Naive thymus-derived CD4-positive, alpha-beta T cell (primary cell): ENCODE results near the gene ADIPOR2. TPM values are rescaled to one million over a fixed set of nuclear protein-coding genes. Genes with fewer than 3 reads are reported as not detected.

ENCODE experiments used
- ATAC-seq: fragments of 150-1000 bp; cut with Tn5 transposase; 2 replicates; pipeline ENCODE4 v1.10.0; 2021; ENCODE audit warnings: mild to moderate bottlenecking, moderate library complexity
- CTCF ChIA-PET: fragments of 350-600 bp; sonication (Branson Sonifier 250); formaldehyde crosslinking; loops from one replicate; lab custom pipeline; 2021; ENCODE audit warnings: antibody characterized with exemption; lab: Charles Lee
- POLR2A ChIA-PET: fragments of 350-600 bp; sonication (Branson Sonifier 250); formaldehyde crosslinking; loops from one replicate; lab custom pipeline; 2021; ENCODE audit warnings: antibody characterized with exemption, inconsistent platforms; lab: Charles Lee
- DNase-seq, 9 donors: peaks; one replicate each; pipeline versions ENCODE4 v3.0.0 to v3.0.0-alpha.2; 2020 to 2022; ENCODE audit warnings: mixed read lengths in 1 of 9
- H3K27ac ChIP-seq: one replicate; pipeline ENCODE4 v1.7.0; 2013; ENCODE audit warnings: mild to moderate bottlenecking, low read depth, low read length, moderate library complexity
- H3K27me3 ChIP-seq, 2 donors: one replicate each; pipeline ENCODE4 v1.7.0; 2013; ENCODE audit warnings: low read length in 2 of 2, mild to moderate bottlenecking in 2 of 2, moderate library complexity in 2 of 2; ENCODE audit not compliant: control insufficient read depth in 2 of 2, insufficient read depth in 2 of 2
- H3K36me3 ChIP-seq, 3 experiments: 1 replicate in 2 of 3; 2 replicates in 1 of 3; pipeline ENCODE4 v1.7.0; 2013; ENCODE audit warnings: low read length in 3 of 3, mild to moderate bottlenecking in 3 of 3, moderate library complexity in 1 of 3; ENCODE audit not compliant: insufficient read depth in 3 of 3, control insufficient read depth in 2 of 3
- H3K4me1 ChIP-seq, 2 donors: one replicate each; pipeline ENCODE4 v1.7.0; 2013; ENCODE audit warnings: low read length in 2 of 2, mild to moderate bottlenecking in 2 of 2, moderate library complexity in 1 of 2; ENCODE audit not compliant: control insufficient read depth in 2 of 2, insufficient read depth in 2 of 2
- H3K4me3 ChIP-seq: 2 replicates; pipeline ENCODE4 v1.7.0; 2013; ENCODE audit warnings: mild to moderate bottlenecking, low read length
- H3K9me3 ChIP-seq, 3 experiments: 1 replicate in 2 of 3; 2 replicates in 1 of 3; pipeline ENCODE4 v1.7.0; 2013; ENCODE audit warnings: low read length in 3 of 3; ENCODE audit not compliant: control insufficient read depth in 2 of 3
- H3K27ac Mint-ChIP-seq, 9 donors: one replicate each; pipeline ENCODE4 v1.8.0; 2020 to 2022; ENCODE audit warnings: mixed read lengths in 9 of 9, mild to moderate bottlenecking in 8 of 9, moderate library complexity in 5 of 9, inconsistent platforms in 2 of 9
- H3K27me3 Mint-ChIP-seq, 5 donors: one replicate each; pipeline ENCODE4 v1.8.0; 2021 to 2022; ENCODE audit warnings: mixed read lengths in 5 of 5, mild to moderate bottlenecking in 1 of 5
- H3K36me3 Mint-ChIP-seq, 5 donors: one replicate each; pipeline ENCODE4 v1.8.0; 2020 to 2022; ENCODE audit warnings: mixed read lengths in 5 of 5, mild to moderate bottlenecking in 3 of 5, inconsistent platforms in 1 of 5
- H3K4me1 Mint-ChIP-seq, 7 donors: one replicate each; pipeline ENCODE4 v1.8.0; 2020 to 2022; ENCODE audit warnings: mixed read lengths in 7 of 7, mild to moderate bottlenecking in 3 of 7, inconsistent platforms in 1 of 7
- H3K4me3 Mint-ChIP-seq, 10 donors: one replicate each; pipeline ENCODE4 v1.8.0; 2020 to 2022; ENCODE audit warnings: mild to moderate bottlenecking in 10 of 10, mixed read lengths in 10 of 10, moderate library complexity in 6 of 10, inconsistent platforms in 2 of 10
- H3K9me3 Mint-ChIP-seq, 11 donors: one replicate each; pipeline ENCODE4 v1.8.0; 2020 to 2022; ENCODE audit warnings: mixed read lengths in 11 of 11, mild to moderate bottlenecking in 4 of 11, inconsistent platforms in 1 of 11, moderate library complexity in 1 of 11
- intact Hi-C, 2 donors: fragments of 100-400 bp; cut with micrococcal nuclease; formaldehyde crosslinking; loops; one replicate each; pipeline ENCODE4 v1.15.1; 2023
- polyA plus RNA-seq, 2 donors: library from polyadenylated mRNA; unstranded; fragments of 300-500 nt; fragmentation: Illumina TruSeq; gene quantifications; one replicate each; pipeline ENCODE4 v1.2.3, GENCODE V29; 2021
- total RNA-seq, 6 experiments: library from RNA in 5 of 6; stranded (reverse) in 5 of 6; gene quantifications; 1 replicate in 5 of 6; 2 replicates in 1 of 6; pipeline ENCODE4 v1.2.3 and lab custom pipeline; 2021 to 2026

The ADIPOR2 gene
- total and polyA plus RNA-seq, 7 experiments from 2014 or later: 2.2 to 51.4 (median 22.1) TPM

DNA sequence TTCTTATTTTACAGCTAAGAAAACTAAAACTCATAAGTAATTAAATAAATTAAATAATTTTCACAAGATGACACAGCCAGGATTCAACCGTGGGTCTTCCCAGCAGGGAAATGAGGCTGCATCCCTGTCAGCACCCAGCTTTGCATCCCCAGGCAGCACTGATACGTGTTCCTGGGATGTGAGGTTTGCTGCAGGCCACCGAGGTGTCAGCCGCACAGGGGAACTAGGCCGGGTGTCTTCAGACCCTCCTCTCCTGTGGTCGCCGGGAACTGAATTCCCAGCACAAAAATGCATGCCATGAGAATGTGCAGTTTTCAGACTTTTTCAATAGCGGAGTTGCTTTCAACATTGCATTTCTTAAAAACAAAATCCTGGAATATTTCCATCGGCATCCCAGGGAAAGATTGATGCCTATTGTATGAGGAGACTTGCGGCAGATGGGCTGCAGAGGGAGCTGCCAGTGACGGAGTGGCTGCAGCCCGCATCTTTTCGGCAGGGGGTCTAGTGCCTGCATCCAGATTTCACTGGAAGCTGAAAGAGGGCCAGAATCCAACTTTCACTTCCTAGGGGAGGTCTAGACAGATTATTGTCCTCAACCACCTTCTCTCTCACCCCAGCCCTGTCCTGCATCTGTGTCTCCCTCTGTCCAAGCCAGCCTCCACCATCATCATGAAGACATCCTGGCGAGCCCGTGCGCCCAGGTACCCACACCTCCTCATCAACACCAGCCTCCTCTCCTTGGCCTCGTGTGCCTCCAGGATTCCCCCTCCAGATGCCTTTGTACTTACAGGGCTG is 142.1 kb downstream of the ADIPOR2 start:
- Mint-ChIP-seq H3K36me3 (no peaks in the 10 kb centered on the region), H3K4me3 (no peak overlapping the region), H3K9me3 (no peaks in the 10 kb centered on the region), H3K4me1 (peaks cover 0 to 3% (median 0%) of the 10 kb centered on the region in 7 donors), H3K27ac (no peak overlapping the region), H3K27me3 (peaks cover 18 to 35% (median 28%) of the 10 kb centered on the region in 5 donors)
- no peaks in the 10 kb centered on the region for H3K4me1 ChIP-seq
- no peak overlapping the region for H3K27ac ChIP-seq
- no peaks in the 10 kb centered on the region for H3K36me3 ChIP-seq
- ChIA-PET CTCF (no interaction called here), POLR2A (no interaction called here)
- intact Hi-C loops: no loop called here
- H3K4me3 ChIP-seq: no peak overlapping the region
- H3K27me3 ChIP-seq: peaks cover 0 to 5% of the 10 kb centered on the region in 2 donors
- no peak for DNase-seq
- H3K9me3 ChIP-seq: no peaks in the 10 kb centered on the region
- ATAC-seq: no peak

- no peak for DNase-seq
- Mint-ChIP-seq H3K4me3 (no peak overlapping the region), H3K9me3 (no peaks in the 10 kb centered on the region), H3K36me3 (no peaks in the 10 kb centered on the region), H3K27ac (no peak overlapping the region), H3K27me3 (peaks cover 18 to 35% (median 28%) of the 10 kb centered on the region in 5 donors), H3K4me1 (peaks cover 0 to 2% (median 0%) of the 10 kb centered on the region in 7 donors)
- no peaks in the 10 kb centered on the region for H3K4me1 ChIP-seq
- no peaks in the 10 kb centered on the region for H3K36me3 ChIP-seq
- H3K27ac ChIP-seq: no peak overlapping the region
- ChIA-PET CTCF (no interaction called here), POLR2A (no interaction called here)
- H3K27me3 ChIP-seq: peaks cover 0 to 5% of the 10 kb centered on the region in 2 donors
- H3K9me3 ChIP-seq: no peaks in the 10 kb centered on the region
- no peak overlapping the region for H3K4me3 ChIP-seq
- no peak for ATAC-seq
- intact Hi-C loops: no loop called here
These were observed 142.7 kb downstream of the ADIPOR2 start for GRCh38 chr12:1833596-1834028.

GRCh38 chr12:1834186-1834925 is 143.5 kb downstream of the ADIPOR2 start:
- Histone ChIP-seq H3K27ac (no peak overlapping the region), H3K27me3 (peaks cover 0 to 5% of the 10 kb centered on the region in 2 donors), H3K4me3 (no peak overlapping the region), H3K9me3 (no peaks in the 10 kb centered on the region), H3K36me3 (no peaks in the 10 kb centered on the region), H3K4me1 (no peaks in the 10 kb centered on the region)
- no peak for DNase-seq
- ChIA-PET POLR2A (no interaction called here), CTCF (no interaction called here)
- ATAC-seq: no peak
- intact Hi-C loops: no loop called here
- H3K4me1 Mint-ChIP-seq: peaks cover 0 to 2% (median 0%) of the 10 kb centered on the region in 7 donors
- no peaks in the 10 kb centered on the region for H3K36me3 Mint-ChIP-seq
- peaks cover 18 to 31% (median 24%) of the 10 kb centered on the region in 5 donors for H3K27me3 Mint-ChIP-seq
- no peak overlapping the region for H3K27ac Mint-ChIP-seq
- H3K9me3 Mint-ChIP-seq: no peaks in the 10 kb centered on the region
- no peak overlapping the region for H3K4me3 Mint-ChIP-seq

- intact Hi-C loops: no loop called here
- Histone ChIP-seq H3K27ac (no peak overlapping the region), H3K36me3 (no peaks in the 10 kb centered on the region), H3K9me3 (no peaks in the 10 kb centered on the region), H3K4me1 (no peaks in the 10 kb centered on the region), H3K27me3 (peaks cover 0 to 2% of the 10 kb centered on the region in 2 donors), H3K4me3 (no peak overlapping the region)
- Mint-ChIP-seq H3K27ac (no peak overlapping the region), H3K36me3 (no peaks in the 10 kb centered on the region), H3K9me3 (no peaks in the 10 kb centered on the region), H3K4me3 (no peak overlapping the region), H3K4me1 (peaks cover 0 to 2% (median 0%) of the 10 kb centered on the region in 7 donors), H3K27me3 (peaks cover 17 to 29% (median 24%) of the 10 kb centered on the region in 5 donors)
- ATAC-seq (no peak), DNase-seq (no peak)
- CTCF ChIA-PET: no interaction called here
- POLR2A ChIA-PET: no interaction called here
These were observed 144.6 kb downstream of the ADIPOR2 start for GRCh38 chr12:1835211-1836131.

- intact Hi-C loops: no loop called here
- H3K4me3 ChIP-seq: no peak overlapping the region
- ChIA-PET POLR2A (no interaction called here), CTCF (no interaction called here)
- no peaks in the 10 kb centered on the region for H3K27me3 ChIP-seq
- H3K4me1 ChIP-seq: no peaks in the 10 kb centered on the region
- Mint-ChIP-seq H3K36me3 (no peaks in the 10 kb centered on the region), H3K27me3 (peaks cover 9 to 24% (median 21%) of the 10 kb centered on the region in 5 donors), H3K27ac (no peak overlapping the region), H3K4me3 (no peak overlapping the region), H3K9me3 (no peaks in the 10 kb centered on the region), H3K4me1 (no peaks in the 10 kb centered on the region)
- ATAC-seq (no peak), DNase-seq (no peak)
- no peaks in the 10 kb centered on the region for H3K36me3 ChIP-seq
- no peaks in the 10 kb centered on the region for H3K9me3 ChIP-seq
- H3K27ac ChIP-seq: no peak overlapping the region
These were observed 145.5 kb downstream of the ADIPOR2 start for GRCh38 chr12:1836241-1836803.

- no peak for DNase-seq
- Histone ChIP-seq H3K9me3 (no peaks in the 10 kb centered on the region), H3K4me1 (no peaks in the 10 kb centered on the region), H3K36me3 (no peaks in the 10 kb centered on the region), H3K27ac (no peak overlapping the region), H3K27me3 (no peaks in the 10 kb centered on the region), H3K4me3 (no peak overlapping the region)
- CTCF ChIA-PET: no interaction called here
- Mint-ChIP-seq H3K9me3 (no peaks in the 10 kb centered on the region), H3K27me3 (peaks cover 6 to 21% (median 19%) of the 10 kb centered on the region in 5 donors), H3K36me3 (no peaks in the 10 kb centered on the region), H3K27ac (no peak overlapping the region), H3K4me1 (peaks cover 0 to 1% (median 0%) of the 10 kb centered on the region in 7 donors), H3K4me3 (no peak overlapping the region)
- POLR2A ChIA-PET: no interaction called here
- intact Hi-C loops: no loop called here
- no peak for ATAC-seq
These were observed 146.1 kb downstream of the ADIPOR2 start for GRCh38 chr12:1836854-1837421.
